H1 (cell line): Measurements from ENCODE around the gene NKAPD1. TPM values are rescaled to one million over a fixed set of nuclear protein-coding genes. Genes with fewer than 3 reads are reported as not detected.

ENCODE experiments used
- CTCF ChIA-PET: fragments of 300-600 bp; sonication (Branson Sonifier 250); formaldehyde crosslinking; loops from one replicate; lab custom pipeline; 2021; ENCODE audit not compliant: partially characterized antibody; lab: Charles Lee
- POLR2A ChIA-PET: fragments of 300-600 bp; sonication (Branson Sonifier 250); formaldehyde crosslinking; loops from one replicate; lab custom pipeline; 2021; ENCODE audit warnings: inconsistent platforms; ENCODE audit not compliant: partially characterized antibody; lab: Charles Lee
- DNase-seq, 2 experiments: peaks; one replicate each; pipeline versions ENCODE4 v3.0.0 to v3.0.0-alpha.2; 2010 to 2022; ENCODE audit warnings: low spot score in 2 of 2, low read depth in 1 of 2, mixed read lengths in 1 of 2
- FAIRE-seq: peaks from 2 replicates; lab custom pipeline; 2011; peaks lifted over from hg19 to GRCh38; lab: Jason Lieb, UNC
- H2AFZ ChIP-seq: 2 replicates; pipeline ENCODE4 v1.8.1; 2012; ENCODE audit warnings: low read length, inconsistent platforms
- H2AK5ac ChIP-seq: 2 replicates; pipeline ENCODE4 v1.6.1; 2013; ENCODE audit warnings: low read depth, low read length
- H2BK120ac ChIP-seq: replicated peaks from 2 replicates; pipeline ENCODE3; 2013; ENCODE audit warnings: low read depth, low read length, inconsistent platforms
- H2BK12ac ChIP-seq: 2 replicates; pipeline ENCODE4 v1.6.1; 2013; ENCODE audit warnings: low read depth, low read length
- H2BK15ac ChIP-seq: 2 replicates; pipeline ENCODE4 v1.6.1; 2013; ENCODE audit warnings: low read length
- H2BK20ac ChIP-seq: 2 replicates; pipeline ENCODE4 v1.6.1; 2013; ENCODE audit warnings: low read length
- H2BK5ac ChIP-seq: 2 replicates; pipeline ENCODE4 v1.6.1; 2013; ENCODE audit warnings: low read depth, low read length
- H3K14ac ChIP-seq: 2 replicates; pipeline ENCODE4 v1.6.1; 2013; ENCODE audit warnings: inconsistent platforms; ENCODE audit not compliant: insufficient read length
- H3K18ac ChIP-seq: 2 replicates; pipeline ENCODE4 v1.6.1; 2013; ENCODE audit warnings: low read length; ENCODE audit errors: extremely low read depth
- H3K23ac ChIP-seq: 2 replicates; pipeline ENCODE4 v1.6.1; 2013; ENCODE audit warnings: inconsistent platforms; ENCODE audit not compliant: insufficient read length
- H3K23me2 ChIP-seq: 2 replicates; pipeline ENCODE4 v1.6.1; 2013; ENCODE audit warnings: low read depth, low read length
- H3K27ac ChIP-seq: 2 replicates; pipeline ENCODE4 v1.6.1; 2011; ENCODE audit warnings: low read depth, low read length, inconsistent platforms
- H3K27me3 ChIP-seq, 4 experiments: replicated peaks in 1 of 4; 1 replicate in 1 of 4; 2 replicates in 3 of 4; pipeline versions ENCODE4 v1.6.1 to v1.8.1; 2011 to 2013; ENCODE audit warnings: low read length in 3 of 4, mild to moderate bottlenecking in 3 of 4, inconsistent platforms in 2 of 4, mixed read lengths in 2 of 4, moderate library complexity in 1 of 4; ENCODE audit not compliant: control insufficient read depth in 3 of 4, insufficient read depth in 3 of 4; ENCODE audit errors: extremely low read depth in 1 of 4
- H3K36me3 ChIP-seq, 4 experiments: 2 replicates each; pipeline versions ENCODE4 v1.6.1 to v1.8.1; 2011 to 2013; ENCODE audit warnings: mild to moderate bottlenecking in 4 of 4, low read length in 3 of 4, moderate library complexity in 2 of 4, control low read depth in 1 of 4, inconsistent platforms in 1 of 4; ENCODE audit not compliant: insufficient read depth in 4 of 4, control insufficient read depth in 2 of 4
- H3K4ac ChIP-seq: replicated peaks from 2 replicates; pipeline ENCODE3; 2013; ENCODE audit warnings: low read length, low read depth, mixed read lengths, inconsistent platforms; ENCODE audit not compliant: insufficient read length
- H3K4me1 ChIP-seq, 4 experiments: replicated peaks in 1 of 4; 1 replicate in 1 of 4; 2 replicates in 3 of 4; pipeline versions ENCODE4 v1.6.1 to v1.8.1; 2011 to 2013; ENCODE audit warnings: low read length in 3 of 4, inconsistent platforms in 2 of 4, mixed read lengths in 1 of 4; ENCODE audit not compliant: insufficient read depth in 4 of 4, control insufficient read depth in 3 of 4
- H3K4me2 ChIP-seq, 2 experiments: 2 replicates each; pipeline versions ENCODE4 v1.6.1 to v1.8.1; 2011 to 2013; ENCODE audit warnings: low read depth in 2 of 2, low read length in 2 of 2, control low read depth in 1 of 2, inconsistent platforms in 1 of 2, mild to moderate bottlenecking in 1 of 2; ENCODE audit not compliant: insufficient read depth in 1 of 2
- H3K4me3 ChIP-seq, 4 experiments: fragments of 200-600, 300-600 bp in 1 of 4; sonication (generic), shearing (Covaris generic), sonication (Bioruptor Twin) in 1 of 4; 2 replicates each; pipeline versions ENCODE4 v1.5.1 to v1.8.1; 2011 to 2016; ENCODE audit warnings: low read length in 4 of 4, low read depth in 3 of 4, control low read depth in 2 of 4, inconsistent platforms in 2 of 4, mild to moderate bottlenecking in 2 of 4, mixed read lengths in 1 of 4, moderate library complexity in 1 of 4; ENCODE audit not compliant: insufficient read depth in 2 of 4; ENCODE audit errors: extremely low read depth in 1 of 4
- H3K56ac ChIP-seq: replicated peaks from 2 replicates; pipeline ENCODE3; 2013; ENCODE audit warnings: low read depth, mild to moderate bottlenecking, mixed read lengths, low read length, inconsistent platforms; ENCODE audit not compliant: insufficient read length
- H3K79me1 ChIP-seq: 2 replicates; pipeline ENCODE4 v1.6.1; 2013; ENCODE audit warnings: low read depth, low read length, control low read depth
- H3K79me2 ChIP-seq, 2 experiments: 2 replicates each; pipeline versions ENCODE4 v1.6.1 to v1.8.1; 2012 to 2013; ENCODE audit warnings: low read length in 2 of 2, mild to moderate bottlenecking in 2 of 2, inconsistent platforms in 1 of 2; ENCODE audit not compliant: insufficient read depth in 2 of 2, control insufficient read depth in 1 of 2
- H3K9ac ChIP-seq, 4 experiments: replicated peaks in 1 of 4; 1 replicate in 1 of 4; 2 replicates in 3 of 4; pipeline versions ENCODE4 v1.6.1 to v1.8.1; 2011 to 2013; ENCODE audit warnings: low read depth in 3 of 4, low read length in 3 of 4, control low read depth in 2 of 4, mild to moderate bottlenecking in 2 of 4, moderate library complexity in 2 of 4, inconsistent platforms in 1 of 4; ENCODE audit errors: extremely low read depth in 1 of 4
- H3K9me3 ChIP-seq, 2 experiments: 2 replicates each; pipeline versions ENCODE4 v1.6.1 to v1.8.1; 2012 to 2013; ENCODE audit warnings: mild to moderate bottlenecking in 2 of 2, moderate library complexity in 2 of 2, control low read depth in 1 of 2, inconsistent platforms in 1 of 2, low read depth in 1 of 2, low read length in 1 of 2, mixed read lengths in 1 of 2; ENCODE audit not compliant: insufficient read depth in 2 of 2
- H4K20me1 ChIP-seq, 2 experiments: replicated peaks in 1 of 2; 2 replicates each; pipeline versions ENCODE3 to v1.8.1; 2011 to 2013; ENCODE audit warnings: inconsistent platforms in 2 of 2, low read length in 2 of 2, mild to moderate bottlenecking in 1 of 2; ENCODE audit not compliant: insufficient read depth in 2 of 2, control insufficient read depth in 1 of 2
- H4K5ac ChIP-seq: 2 replicates; pipeline ENCODE4 v1.6.1; 2013; ENCODE audit warnings: low read length, low read depth, mixed read lengths, inconsistent platforms; ENCODE audit not compliant: insufficient read length
- H4K8ac ChIP-seq: 2 replicates; pipeline ENCODE4 v1.8.0; 2013; ENCODE audit warnings: mild to moderate bottlenecking, moderate library complexity, low read length, inconsistent platforms; ENCODE audit not compliant: insufficient read depth; ENCODE audit errors: extremely low read depth
- H4K91ac ChIP-seq: replicated peaks from 2 replicates; pipeline ENCODE3; 2013; ENCODE audit warnings: low read length, mixed read lengths, inconsistent platforms; ENCODE audit not compliant: insufficient read length
- ASH2L ChIP-seq: fragments of 200-600, 300-600 bp; sonication (generic); IDR thresholded peaks from one replicate; pipeline ENCODE4 v1.7.1; 2017; ENCODE audit warnings: low read length
- CHD2 ChIP-seq: IDR thresholded peaks from 2 replicates; pipeline ENCODE4 v1.6.1; 2012; ENCODE audit warnings: low read length, improper control_type of control experiment
- EGR1 ChIP-seq: IDR thresholded peaks from 2 replicates; pipeline ENCODE4 v1.6.1; 2011; ENCODE audit warnings: low read depth, low read length, borderline replicate concordance
- EZH2 ChIP-seq: fragments of 200-600 bp; sonication (generic); IDR thresholded peaks from 2 replicates; pipeline ENCODE4 v1.7.1; 2012; ENCODE audit warnings: low read depth, mild to moderate bottlenecking, moderate library complexity, low read length, inconsistent platforms; ENCODE audit not compliant: severe bottlenecking
- KDM4A ChIP-seq: IDR thresholded peaks from one replicate; pipeline ENCODE4 v1.7.1; 2012; ENCODE audit warnings: low read depth, mild to moderate bottlenecking, moderate library complexity, low read length, inconsistent platforms; ENCODE audit not compliant: severe bottlenecking
- RAD21 ChIP-seq, 2 experiments: IDR thresholded peaks in 1 of 2; conservative IDR thresholded peaks in 1 of 2; 2 replicates each; pipeline ENCODE4 v1.6.1; 2011; ENCODE audit warnings: low read depth in 2 of 2, low read length in 2 of 2, improper control_type of control experiment in 1 of 2, inconsistent platforms in 1 of 2, mild to moderate bottlenecking in 1 of 2, moderate library complexity in 1 of 2
- RFX5 ChIP-seq: IDR thresholded peaks from 2 replicates; pipeline ENCODE4 v1.6.1; 2011; ENCODE audit warnings: low read depth, low read length, improper control_type of control experiment, borderline replicate concordance
- ZNF274 ChIP-seq: IDR thresholded peaks from 2 replicates; pipeline ENCODE4 v1.7.0; 2012; ENCODE audit warnings: low read length, borderline replicate concordance; ENCODE audit errors: extremely low read depth
- WGBS, 2 experiments: shearing (Covaris generic) in 1 of 2; methylation state at CpG; one replicate each; pipeline versions ENCODE4 v1.1.6 to v1.1.7; 2013 to 2015; ENCODE audit warnings: low lambda C conversion rate in 2 of 2, mixed read lengths in 2 of 2, inconsistent platforms in 1 of 2, low coverage in 1 of 2, missing lambda C conversion rate in 1 of 2; ENCODE audit not compliant: insufficient replicate concordance in 2 of 2, insufficient coverage in 1 of 2, insufficient read length in 1 of 2; ENCODE audit errors: extremely low coverage in 1 of 2, missing lambda C conversion rate in 1 of 2; 5-methylcytosine and 5-hydroxymethylcytosine counted together
- polyA plus RNA-seq, 7 experiments: library from polyadenylated mRNA; depleted of rRNA in 3 of 7; stranded (reverse) in 5 of 7; unstranded in 2 of 7; fragments of >200 nt in 5 of 7; fragments of 200-250 nt in 2 of 7; gene quantifications; 1 replicate in 5 of 7; 2 replicates in 1 of 7; 4 replicates in 1 of 7; pipeline versions ENCODE4 v1.2.1 to v1.2.3, GENCODE V29; 2011 to 2013; ENCODE audit warnings: missing spikeins in 2 of 7, mixed read lengths in 2 of 7
- total RNA-seq: library from RNA; stranded (reverse); fragmentation: NEBNext Ultra II Directional; extraction: Animal tissue kit (Norgen Biotek cat#: 25700); gene quantifications from 2 replicates; pipeline ENCODE4 v1.2.1, GENCODE V29; 2021

NKAPD1 gene
- total and polyA plus RNA-seq, 2 of the 8 experiments (the other 6 are each of a cell fraction or from before 2014, with no cell fraction given) = 6.7 to 16.7 TPM

GRCh38 chr11:112057170-112057569 lies 16.9 kb upstream of the NKAPD1 start:
- no peak overlapping the region for H3K14ac ChIP-seq
- H2AK5ac ChIP-seq = no peak overlapping the region
- 77% methylated on average over 4 of the region's 4 CpGs; no CpG with 5 or more reads in 1 of the 2 experiments for WGBS, 2 experiments
- no peak overlapping the region for H3K9ac ChIP-seq
- no peaks in the 10 kb centered on the region for H4K20me1 ChIP-seq
- no peak for TF ChIP-seq ASH2L
- TF ChIP-seq ZNF274 = no peak
- no peak for TF ChIP-seq EZH2
- no peak for TF ChIP-seq CHD2
- no peak for TF ChIP-seq KDM4A
- no peak for TF ChIP-seq RFX5
- no peak for TF ChIP-seq EGR1
- TF ChIP-seq RAD21 (IDR thresholded peaks at IDR 0.05 in 1 of 2, conservative IDR thresholded peaks at IDR 0.05 in 1 of 2; ENCODE audit: low read depth in 2 of 2, low read length in 2 of 2) = no peak
- no peaks in the 10 kb centered on the region for H3K79me2 ChIP-seq
- no peak overlapping the region for H3K4ac ChIP-seq
- H4K91ac ChIP-seq = no peak overlapping the region
- no peak overlapping the region for H3K4me2 ChIP-seq
- ChIA-PET CTCF (no interaction called here), POLR2A (interaction anchor here (1.0 kb wide), 1 partner anchor 30 kb away, joined by 4 read pairs; the partner anchor contains the start of genes SDHD and TIMM8B)
- no peaks in the 10 kb centered on the region for H3K4me1 ChIP-seq
- no peak overlapping the region for H2BK15ac ChIP-seq
- no peak overlapping the region for H3K23ac ChIP-seq
- no peak overlapping the region for H4K8ac ChIP-seq
- no peak overlapping the region for H2BK20ac ChIP-seq
- FAIRE-seq (no peak), DNase-seq (no peak)
- peaks cover 6 to 59% (median 33%) of the 10 kb centered on the region in 4 experiments for H3K36me3 ChIP-seq
- H3K9me3 ChIP-seq = no peaks in the 10 kb centered on the region
- no peak overlapping the region for H2BK120ac ChIP-seq
- no peak overlapping the region for H3K56ac ChIP-seq
- no peaks in the 10 kb centered on the region for H3K79me1 ChIP-seq
- H3K23me2 ChIP-seq = no peaks in the 10 kb centered on the region
- H3K27ac ChIP-seq = no peak overlapping the region
- H2AFZ ChIP-seq = no peak overlapping the region
- no peak overlapping the region for H2BK5ac ChIP-seq
- H3K27me3 ChIP-seq = no peaks in the 10 kb centered on the region
- no peak overlapping the region for H3K4me3 ChIP-seq
- no peak overlapping the region for H2BK12ac ChIP-seq
- H3K18ac ChIP-seq = no peak overlapping the region
- H4K5ac ChIP-seq = no peak overlapping the region
